DMS 273 (cell line): ENCODE results near the gene CD300LB.
"Not testable (repeated sequence)": the region's sequence is repeated elsewhere in the genome, so short reads cannot be mapped to it uniquely, and the experiment has no call there.

Experiments used
- DNase-seq: peaks from one replicate; lab custom pipeline; 2025; ENCODE audit not compliant: unreplicated experiment; lab: John Stamatoyannopoulos, UW

Gene CD300LB

DNA sequence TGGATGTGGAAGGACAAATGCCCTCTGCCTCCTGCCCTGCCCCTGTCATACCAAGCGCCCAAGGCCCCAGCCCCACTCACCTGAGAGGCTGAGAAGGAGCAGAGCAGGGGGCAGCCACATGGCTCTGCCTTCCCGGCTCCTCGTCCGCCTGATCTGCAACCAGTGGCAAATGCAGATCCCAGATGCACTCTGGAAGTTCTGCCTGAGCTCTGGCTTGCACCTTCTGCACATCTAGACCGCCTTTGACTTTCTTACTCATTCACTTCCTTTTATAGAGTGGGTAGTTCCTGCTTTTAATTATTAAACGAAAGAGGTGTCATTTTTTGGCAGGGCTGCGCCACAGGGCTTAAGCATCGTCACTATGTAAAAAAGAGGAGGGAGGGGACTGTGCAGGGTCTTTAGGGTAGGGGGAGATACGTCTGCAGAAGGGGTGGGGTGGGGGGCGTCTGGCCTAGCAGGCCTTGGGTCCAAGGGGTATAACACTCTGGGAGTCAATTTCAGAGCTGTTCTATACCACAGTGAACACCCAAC lies at the start of gene CD300LB:
CD300LB (minus strand) TSS at position 245 of the 531 bp plus-strand sequence; CDS start at position 120, 125 bp downstream.
- DNase-seq = no peak

DNA sequence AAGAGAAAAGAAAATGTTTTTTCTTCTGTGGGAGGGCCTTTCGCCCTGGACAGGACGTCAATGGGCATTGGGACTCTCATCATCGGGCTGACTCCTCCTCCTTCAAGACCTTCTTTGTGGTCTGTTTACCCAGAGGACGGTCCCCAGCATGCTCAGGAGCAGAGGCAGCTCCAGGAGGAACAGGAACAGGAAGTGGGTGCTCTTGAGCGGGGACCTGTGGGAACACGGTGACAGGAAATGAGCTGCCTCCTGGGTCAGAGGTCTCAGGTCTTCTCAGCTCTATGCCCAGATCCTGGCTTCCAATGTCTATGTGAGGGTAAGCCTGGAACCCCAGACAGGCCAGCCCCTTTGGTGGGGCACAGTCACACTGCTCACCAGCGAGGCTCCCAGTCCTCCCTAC lies 48.6 kb upstream of the CD300LB start:
- no peak for DNase-seq

DNA sequence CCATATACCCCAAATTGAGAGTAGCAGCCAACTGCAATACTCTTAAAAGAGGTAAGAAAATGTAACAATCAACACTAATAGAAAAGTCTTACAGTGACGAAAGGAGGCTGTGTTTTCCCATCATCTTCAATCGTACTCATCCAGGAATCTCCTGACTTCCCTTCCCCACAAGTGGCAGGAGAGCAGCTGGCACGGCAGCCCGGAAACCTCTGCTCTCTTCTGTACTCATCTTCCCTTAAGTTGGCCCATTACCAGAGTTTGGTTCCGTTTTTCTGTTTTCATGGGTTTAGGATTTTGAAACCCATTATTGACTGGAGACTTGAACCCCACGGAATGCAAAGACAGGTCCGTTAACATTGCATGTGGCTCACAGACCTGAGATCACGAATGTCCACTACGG lies 47.7 kb upstream of the CD300LB start:
- DNase-seq = no peak

DNA sequence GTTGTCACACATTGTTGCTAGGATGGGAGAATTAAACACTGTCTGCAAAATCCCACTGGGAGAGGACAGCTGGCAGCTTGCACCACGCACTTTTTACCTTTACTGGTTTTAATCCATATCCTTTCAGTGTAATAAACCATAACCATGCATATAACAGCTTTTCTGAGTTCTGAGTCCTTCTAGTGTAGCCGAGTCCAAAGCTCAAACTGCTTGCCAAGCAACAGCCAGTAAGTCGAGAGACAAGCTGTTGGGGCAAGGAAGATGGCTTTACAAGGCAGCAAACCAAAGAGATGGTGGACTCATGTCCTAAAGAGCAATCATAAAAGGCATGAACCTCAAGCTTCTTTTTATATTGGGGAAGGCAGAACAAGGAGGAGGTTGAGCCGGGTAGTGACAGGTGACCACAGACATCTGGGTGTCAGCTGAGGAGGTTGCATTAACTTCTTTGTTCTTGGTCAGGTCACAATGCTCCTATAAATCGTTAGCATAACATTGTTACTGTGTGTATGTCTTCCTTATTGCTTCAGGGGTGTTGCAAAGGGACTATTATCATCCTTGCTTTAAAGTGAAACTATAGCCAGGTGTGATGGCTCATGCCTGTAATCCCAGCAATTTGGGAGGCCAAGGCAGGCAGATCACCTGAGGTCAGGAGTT lies 43.3 kb upstream of the CD300LB start:
- no peak for DNase-seq

DNA sequence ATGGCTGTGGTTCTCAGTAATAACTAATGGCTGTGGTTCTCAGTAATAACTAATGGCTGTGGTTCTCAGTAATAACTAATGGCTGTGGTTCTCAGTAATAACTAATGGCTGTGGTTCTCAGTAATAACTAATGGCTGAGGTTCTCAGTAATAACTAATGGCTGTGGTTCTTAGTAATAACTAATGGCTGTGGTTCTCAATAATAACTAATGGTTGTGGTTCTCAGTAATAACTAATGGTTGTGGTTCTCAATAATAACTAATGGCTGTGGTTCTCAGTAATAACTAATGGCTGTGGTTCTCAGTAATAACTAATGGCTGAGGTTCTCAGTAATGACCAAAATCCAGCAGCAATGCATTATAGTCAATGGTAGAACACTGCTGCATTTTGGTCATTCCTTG lies 42.4 kb upstream of the CD300LB start:
- DNase-seq = not testable (repeated sequence)

DNA sequence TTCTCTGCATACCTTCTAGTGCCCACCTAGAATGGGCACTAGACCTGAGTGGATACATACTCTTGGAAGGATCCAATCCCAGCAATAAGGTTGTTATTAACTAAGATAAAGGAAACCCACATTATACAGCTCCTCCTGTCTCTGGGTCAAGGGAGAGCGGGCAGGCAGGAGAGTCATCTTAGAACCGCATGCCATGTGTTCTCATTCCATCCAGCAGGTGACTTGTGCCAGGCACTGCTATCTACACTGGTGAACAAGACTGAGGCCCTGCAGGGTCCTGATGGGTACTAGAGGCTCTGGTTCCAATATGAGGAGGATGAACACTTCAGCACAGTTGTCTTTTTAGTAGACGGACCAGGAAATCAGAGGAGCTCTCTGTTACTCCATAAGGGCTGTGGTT lies 41.9 kb upstream of the CD300LB start:
- DNase-seq = no peak

DNA sequence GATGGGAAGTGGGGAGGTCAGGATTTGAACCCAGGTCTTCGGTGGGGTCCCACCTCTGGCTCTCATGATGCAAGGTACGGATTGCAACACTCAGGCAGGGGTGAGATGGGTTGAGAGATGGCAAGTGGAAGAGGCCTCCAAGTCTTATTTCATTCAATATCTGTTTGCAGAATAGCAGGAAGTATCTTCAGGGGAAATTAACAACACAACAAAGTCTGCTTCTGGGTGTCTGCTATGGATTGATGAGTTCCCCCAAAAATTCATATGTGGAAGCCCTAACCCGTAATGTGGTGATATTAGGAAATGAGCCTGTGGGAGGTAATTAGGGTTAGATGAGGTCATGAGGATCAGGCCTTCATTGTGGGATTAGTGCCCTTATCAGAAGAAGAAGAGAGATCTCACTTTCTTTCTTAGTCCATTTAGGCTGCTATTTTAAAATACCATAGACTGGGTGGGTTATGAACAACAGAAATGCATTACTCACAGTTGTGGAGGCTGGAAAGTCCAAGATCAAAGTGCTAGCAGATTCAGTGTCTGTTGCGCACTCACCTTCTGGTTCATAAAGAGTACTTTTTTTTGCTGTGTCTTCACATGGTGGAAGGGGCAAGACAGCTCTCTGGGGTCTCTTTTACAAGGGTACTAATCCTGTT lies 40.5 kb upstream of the CD300LB start:
- DNase-seq = no peak

DNA sequence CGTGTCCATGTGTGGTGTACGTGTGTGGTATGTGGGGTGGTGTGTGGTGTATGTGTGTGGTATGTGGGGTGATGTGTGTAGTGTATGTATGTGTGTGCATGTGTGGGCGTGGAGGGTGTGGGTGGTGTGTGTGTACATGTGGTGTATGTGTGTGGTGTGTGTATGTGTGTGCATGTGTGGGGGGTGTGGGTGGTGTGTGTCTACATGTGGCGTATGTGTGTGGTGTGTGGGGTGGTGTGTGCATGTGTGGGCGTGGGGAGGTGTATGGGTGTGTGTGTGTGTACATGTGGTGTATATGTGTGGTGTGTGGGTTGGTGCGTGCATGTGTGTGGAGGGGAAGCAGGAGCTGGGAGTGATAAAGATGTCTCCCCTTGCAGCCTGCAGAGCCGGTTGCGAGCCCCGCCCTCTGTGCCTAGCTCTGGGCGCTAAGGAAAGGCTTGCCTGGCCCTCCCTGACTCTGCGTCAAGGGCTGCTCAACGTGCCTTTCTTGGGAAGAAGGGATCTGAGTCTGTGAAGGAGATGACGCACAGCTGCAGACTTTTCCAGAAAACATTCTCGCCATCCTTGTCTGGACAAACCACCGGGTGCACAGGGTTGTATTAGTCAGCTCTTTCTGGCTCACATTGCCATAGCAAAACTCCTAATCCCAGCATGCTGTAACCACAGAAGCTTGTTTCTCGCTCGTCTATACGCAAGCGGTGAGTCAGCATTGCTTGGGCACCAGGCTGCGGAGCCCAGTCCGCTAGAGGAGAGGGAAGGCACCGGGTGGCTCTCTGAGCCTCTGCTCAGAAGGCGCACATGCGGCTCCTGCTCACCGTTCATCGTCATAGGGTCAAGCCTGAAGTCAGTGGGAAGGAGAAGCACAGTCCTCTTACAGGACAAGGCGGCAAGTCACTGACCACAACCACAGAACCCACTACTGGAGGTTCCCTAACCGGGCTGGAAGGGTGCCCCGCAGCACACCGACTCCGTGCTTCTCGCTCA lies 38.0 kb upstream of the CD300LB start:
- peak; percentile 54 for DNase-seq

DNA sequence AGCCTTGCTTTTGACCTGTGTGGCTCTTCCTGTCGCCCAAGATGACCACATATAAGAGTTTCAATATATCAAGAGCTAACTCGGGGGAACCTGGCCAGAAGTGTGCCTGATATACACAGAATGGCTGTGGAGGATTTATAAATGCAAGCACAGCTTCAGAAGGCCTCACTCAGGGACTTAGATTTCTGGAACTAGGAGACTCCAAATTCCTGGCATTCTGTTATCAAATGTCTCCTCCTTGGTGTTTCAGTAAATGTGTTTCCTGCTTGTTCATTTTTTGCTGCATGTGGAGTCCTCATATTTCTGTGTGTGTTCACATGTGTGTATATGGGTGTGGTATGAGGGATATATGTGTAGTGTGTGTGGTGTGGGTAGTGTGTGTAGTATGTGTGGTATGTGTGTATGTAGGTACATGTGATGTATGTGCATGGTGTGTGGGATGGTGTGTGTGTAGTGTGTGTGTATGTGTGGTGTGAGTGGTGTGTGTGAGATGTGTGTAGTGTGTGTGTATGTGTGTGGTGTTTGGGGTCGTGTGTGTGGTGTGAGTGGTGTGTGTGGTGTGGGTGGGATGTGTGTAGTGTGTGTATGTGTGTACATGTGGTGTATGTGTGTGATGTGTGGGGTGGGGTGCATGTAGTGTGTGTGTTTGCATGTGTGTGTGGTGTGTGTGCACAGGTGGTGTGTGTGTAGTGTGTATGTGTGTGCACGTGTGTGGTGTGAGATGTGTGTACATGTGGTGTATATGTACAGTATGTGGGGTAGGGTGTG lies 37.0 kb upstream of the CD300LB start:
- no peak for DNase-seq

DNA sequence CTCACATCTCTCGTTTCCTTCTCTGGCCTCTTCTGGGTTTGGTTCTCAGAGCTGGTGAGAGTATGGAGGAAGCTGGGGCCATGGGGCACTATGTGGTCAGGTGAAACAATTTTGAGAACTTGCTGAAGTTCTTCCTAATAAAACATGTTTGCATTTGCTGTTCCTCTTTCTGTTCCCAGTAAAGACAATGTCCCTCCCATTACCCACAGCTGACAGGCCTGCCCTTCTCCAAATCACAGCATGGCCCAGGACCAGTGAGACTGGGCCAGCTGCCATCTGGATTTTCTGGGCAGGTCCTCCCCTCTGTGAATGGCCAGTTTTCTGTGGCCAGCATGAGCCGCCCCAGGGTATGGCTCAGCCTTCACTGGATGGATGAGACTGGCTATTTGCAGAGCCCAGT lies 36.1 kb upstream of the CD300LB start, which contains the start of gene CD300H:
CD300H (minus strand) TSS at position 113 of the 400 bp plus-strand sequence.
- no peak for DNase-seq

DNA sequence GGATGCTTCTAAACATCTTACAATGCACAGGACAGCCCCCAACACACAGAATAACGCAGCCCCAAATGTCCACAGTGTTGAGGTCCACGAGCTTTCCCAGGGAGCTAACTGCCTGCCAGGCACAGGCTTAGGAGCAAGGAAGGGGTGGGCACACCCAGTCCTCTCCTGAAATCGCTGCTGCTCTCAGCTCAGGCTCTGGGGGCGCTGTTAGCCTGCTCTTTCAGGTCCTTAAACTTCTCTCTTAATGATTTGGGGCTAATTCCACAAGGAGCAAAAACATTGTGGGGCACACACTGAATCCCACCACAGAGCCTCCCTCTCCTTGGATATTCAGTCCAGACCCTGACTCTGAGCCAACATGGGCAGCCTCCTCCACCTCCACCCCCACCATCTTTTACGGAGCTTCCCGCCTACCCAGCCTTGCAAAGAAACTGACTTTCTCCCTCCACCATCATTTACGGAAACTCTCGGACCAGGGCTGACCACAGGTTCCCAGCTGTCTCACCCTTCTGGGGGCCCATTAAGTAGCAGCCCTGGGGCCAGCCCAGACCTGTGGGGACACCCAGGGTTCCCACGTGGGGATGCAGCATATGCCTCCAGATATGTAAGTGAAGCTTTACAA lies 35.0 kb upstream of the CD300LB start:
- DNase-seq = peak; percentile 79

DNA sequence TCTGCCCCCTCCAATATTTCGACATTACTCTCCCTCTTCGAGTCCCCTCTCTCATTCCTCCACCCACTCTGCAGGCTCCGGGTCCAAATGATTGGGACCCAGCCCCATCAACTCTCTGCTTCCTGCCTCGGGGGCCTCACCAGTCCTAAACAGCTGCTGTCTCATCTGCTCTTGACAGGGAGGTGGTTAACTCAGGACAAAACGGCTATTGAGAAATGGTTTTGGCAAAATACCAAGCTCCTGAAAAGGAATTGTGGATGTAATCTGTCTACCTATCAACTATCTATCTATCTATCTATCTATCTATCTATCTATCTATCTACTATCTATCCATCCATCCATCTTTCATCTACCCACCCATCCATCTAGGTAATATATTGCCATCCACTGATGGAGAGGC lies 33.9 kb upstream of the CD300LB start:
- no peak for DNase-seq

DNA sequence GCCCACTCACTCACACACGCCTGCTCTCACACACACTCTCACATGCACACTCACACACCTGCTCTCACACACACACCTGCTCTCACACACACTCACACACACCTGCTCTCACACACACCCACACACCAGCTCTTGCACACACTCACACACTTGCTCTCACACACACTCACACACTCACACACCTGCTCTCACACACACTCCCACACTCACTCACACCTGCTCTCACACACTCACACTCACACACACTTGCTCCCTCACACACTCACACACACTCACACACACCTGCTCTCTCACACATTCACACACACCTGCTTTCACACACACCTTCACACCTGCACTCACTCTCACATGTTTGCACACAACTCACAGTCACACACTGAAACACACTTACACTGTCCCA lies 32.1 kb upstream of the CD300LB start:
- DNase-seq = no peak

DNA sequence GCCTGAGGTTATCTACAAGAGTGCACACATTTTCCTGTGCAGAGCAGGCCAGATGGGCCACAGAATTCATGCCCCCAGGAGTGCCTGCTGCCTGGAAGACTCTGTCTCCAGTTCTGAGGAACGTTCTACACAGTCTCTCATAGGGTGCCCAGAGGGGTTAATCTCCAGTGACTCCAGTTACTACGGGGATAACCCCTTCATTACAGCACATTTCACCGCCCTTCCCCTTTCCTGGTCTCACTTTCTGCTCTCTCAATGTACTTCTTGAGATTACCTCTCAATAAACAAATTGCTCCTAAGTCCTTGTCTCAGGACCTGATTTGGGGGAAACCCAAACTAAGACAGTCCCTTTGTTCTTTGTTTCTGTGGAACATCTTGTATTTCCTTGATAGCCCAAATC lies 30.3 kb upstream of the CD300LB start:
- no peak for DNase-seq

DNA sequence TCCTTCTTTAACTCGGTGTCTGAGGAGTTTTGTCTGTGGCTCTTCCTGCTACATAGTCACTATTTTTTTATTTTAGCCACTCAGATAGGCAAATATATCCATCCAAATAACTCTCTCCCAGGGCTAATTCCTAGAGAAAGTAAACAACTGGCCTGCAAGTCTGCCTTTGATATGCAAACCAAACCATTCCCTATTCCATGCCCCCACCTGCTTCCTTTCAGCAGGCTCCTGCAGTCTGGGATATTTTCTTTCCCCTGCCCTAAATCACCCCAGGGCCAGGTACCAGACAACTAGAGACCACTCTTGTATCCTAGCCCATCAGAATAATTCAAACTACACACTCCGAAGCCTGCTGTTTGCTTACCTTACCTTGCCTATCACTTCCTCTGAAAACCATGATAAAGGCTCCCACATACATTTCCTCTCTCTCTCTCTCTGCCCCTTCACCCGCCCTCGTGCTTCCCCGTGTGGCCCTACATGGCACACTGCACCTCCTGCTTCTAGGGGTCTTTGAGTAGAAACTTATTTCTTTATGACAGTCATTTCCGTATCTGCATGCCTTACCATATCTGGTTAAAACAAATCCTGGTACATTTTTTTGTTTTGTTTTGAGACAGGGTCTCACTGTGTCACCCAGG lies 27.7 kb upstream of the CD300LB start:
- DNase-seq = no peak

DNA sequence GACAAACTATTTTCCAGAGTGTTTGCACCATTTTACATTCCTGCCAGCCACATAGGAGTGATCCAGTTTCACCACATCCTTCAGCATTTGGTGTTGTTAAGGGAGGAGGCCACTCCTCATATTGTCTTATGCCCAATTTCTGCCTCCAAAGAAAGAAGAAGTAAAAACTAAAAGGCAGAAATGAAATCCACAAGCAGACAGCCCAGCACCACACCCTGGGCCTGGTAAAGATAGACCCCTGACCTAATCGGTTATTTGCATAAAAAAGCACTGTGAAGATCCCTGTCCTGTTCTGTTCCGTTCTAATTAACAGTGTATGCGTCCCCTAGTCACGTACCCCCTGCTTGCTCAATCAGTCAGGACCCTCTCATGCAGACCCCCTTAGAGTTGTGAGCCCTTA lies 27.1 kb upstream of the CD300LB start:
- not testable (repeated sequence) for DNase-seq

DNA sequence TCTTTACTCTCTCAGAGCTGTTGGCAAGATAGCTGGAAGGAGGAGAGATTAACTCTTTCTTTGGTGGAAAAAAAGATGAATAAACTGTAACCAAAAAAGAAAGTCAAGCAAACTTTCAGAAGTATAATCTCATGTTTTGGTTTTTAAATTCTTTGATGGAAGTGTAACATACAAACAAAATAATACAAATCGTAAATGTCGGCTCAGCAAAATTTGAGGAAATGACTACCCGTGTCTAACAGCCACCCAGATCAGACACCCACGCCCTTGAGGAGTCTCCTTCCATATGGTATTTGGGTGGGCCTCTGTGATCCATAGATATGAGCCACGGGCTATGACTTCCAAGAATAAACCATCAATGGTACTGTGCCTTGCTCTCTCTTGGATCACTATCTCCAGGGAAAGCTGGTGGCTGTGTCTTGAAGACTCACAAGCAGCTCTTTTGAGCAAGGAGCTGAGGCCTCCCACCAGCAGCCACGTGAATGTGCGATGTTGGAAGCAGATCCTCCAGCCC lies 24.2 kb upstream of the CD300LB start:
- no peak for DNase-seq

DNA sequence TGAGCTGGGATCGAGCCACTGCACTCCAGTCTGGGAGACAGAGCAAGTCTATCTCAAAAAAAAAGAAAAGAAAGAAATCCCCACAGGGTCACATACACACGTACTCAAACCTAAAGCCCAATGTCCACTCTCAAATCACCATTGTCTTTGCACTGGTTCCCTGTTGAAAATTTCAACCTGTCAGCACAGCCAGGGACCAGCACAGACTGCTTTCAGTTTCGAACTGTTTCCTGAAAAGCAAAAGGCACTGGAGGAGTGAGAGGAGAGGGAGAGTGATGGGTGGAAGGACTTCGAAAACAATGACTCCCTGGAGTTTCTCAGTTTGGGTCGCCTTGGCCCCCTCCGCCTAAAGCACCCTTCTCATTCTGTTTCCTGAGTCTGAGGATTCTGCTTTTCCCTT lies 23.6 kb upstream of the CD300LB start:
- no peak for DNase-seq

DNA sequence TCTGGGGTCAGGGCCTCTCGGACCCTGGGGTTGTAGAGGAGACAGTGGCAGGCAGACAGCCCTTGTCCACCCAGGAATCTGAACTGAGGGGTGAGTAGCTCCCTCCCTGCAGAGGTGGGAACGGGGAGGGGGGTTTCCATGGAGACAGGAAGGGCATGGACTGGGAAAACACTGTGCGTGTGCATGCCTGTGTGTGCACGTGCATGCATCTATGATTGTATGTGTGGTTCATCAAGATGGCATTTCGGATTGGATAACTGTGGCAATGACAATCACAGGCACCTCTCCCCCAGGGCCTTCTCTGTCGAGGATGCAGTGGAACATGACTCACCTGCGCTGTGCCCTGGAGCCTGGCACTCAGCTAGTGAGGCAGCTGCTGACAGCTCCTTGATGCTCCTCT lies 20.8 kb upstream of the CD300LB start:
- no peak for DNase-seq

DNA sequence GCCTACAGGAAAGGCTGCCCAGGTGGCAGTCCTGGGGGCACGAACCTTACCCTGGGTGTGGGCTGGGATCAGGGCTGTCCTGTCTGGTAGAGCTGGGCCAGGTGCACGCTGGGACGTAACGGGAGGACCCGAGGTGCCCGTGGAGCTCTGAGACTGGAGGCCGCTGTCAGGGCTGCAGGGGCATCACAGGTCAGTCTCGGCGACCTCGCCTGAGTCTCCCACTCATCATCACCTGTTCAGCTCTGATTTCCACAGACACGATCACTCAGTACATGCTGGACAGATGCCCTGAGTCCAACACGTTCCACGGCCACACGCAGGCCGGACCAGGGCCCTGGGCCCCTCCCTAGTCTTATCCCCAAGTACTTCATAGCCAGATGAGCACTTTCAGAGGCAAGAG lies 19.3 kb upstream of the CD300LB start:
- no peak for DNase-seq
